K562 (cell line): ENCODE data around the gene SCAP.

Experiments used
- CTCF ChIP-seq, 3 experiments: IDR thresholded peaks in 2 of 3; conservative IDR thresholded peaks in 1 of 3; 2 replicates each; pipeline ENCODE4 v1.5.1; 2011 to 2012; ENCODE audit warnings: low read length in 3 of 3, mild to moderate bottlenecking in 3 of 3, control low read depth in 2 of 3, improper control_type of control experiment in 1 of 3, inconsistent platforms in 1 of 3, low read depth in 1 of 3, mixed read lengths in 1 of 3, moderate library complexity in 1 of 3; ENCODE audit not compliant: insufficient read depth in 2 of 3
- PREB ChIP-seq: sonication (generic); formaldehyde crosslinking; IDR thresholded peaks from 2 replicates; pipeline ENCODE4 v1.8.1; 2023; ENCODE audit warnings: mild to moderate bottlenecking, missing genetic modification reagents
- TBL1XR1 ChIP-seq, 2 experiments: IDR thresholded peaks; 2 replicates each; pipeline ENCODE4 v1.6.1; 2012; ENCODE audit warnings: improper control_type of control experiment in 2 of 2, low read length in 2 of 2, mild to moderate bottlenecking in 1 of 2
- ZBTB49 ChIP-seq: sonication (generic); formaldehyde crosslinking; IDR thresholded peaks from 2 replicates; pipeline ENCODE4 v1.8.0; 2022; ENCODE audit warnings: missing genetic modification reagents, mild to moderate bottlenecking, borderline replicate concordance

GRCh38 chr3:47425959-47426358 lies 49.8 kb downstream of the SCAP start:
- TF ChIP-seq CTCF (IDR thresholded peaks at IDR 0.05 in 2 of 3, conservative IDR thresholded peaks at IDR 0.05 in 1 of 3; ENCODE audit: insufficient read depth in 2 of 3, low read depth in 1 of 3, low read length in 3 of 3) (no peak), TBL1XR1 (IDR thresholded peaks at IDR 0.05; ENCODE audit: low read length in 2 of 2) (no peak), PREB (CRISPR knock-in tag) (no peak), ZBTB49 (CRISPR knock-in tag) (no peak)
